ENCODE data around the gene SPATA2L.

The SPATA2L gene

DNA sequence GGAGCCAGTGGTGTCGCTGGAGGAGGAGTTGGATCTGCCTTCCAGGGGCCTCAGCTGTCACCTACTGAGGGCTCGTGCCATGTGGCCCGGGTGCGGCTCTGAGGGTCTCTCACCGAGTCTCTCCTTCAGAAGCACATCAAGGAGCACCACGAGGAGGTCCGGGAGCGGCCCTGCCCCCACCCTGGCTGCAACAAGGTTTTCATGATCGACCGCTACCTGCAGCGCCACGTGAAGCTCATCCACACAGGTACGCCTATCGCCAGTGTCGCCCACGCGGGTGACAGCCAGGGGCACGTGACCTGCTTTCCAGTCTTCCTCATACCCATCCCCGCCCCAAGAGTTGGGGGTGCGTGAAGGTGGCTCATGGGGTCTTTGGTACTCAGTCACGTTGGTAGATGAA lies 32.3 kb upstream of the SPATA2L start:
- H3K36me3 Mint-ChIP-seq: peaks cover 28% of the 10 kb centered on the region
- no peaks in the 10 kb centered on the region for H3K27me3 Mint-ChIP-seq
- no peak overlapping the region for H3K4me3 Mint-ChIP-seq
- peaks cover 14% of the 10 kb centered on the region for H3K4me1 Mint-ChIP-seq
- DNase-seq (ENCODE audit: low spot score in 2 of 2): no peak
- H3K27ac Mint-ChIP-seq: no peak overlapping the region
- ATAC-seq (ENCODE audit: low read depth): no peak
- H3K9me3 Mint-ChIP-seq: no peaks in the 10 kb centered on the region

DNA sequence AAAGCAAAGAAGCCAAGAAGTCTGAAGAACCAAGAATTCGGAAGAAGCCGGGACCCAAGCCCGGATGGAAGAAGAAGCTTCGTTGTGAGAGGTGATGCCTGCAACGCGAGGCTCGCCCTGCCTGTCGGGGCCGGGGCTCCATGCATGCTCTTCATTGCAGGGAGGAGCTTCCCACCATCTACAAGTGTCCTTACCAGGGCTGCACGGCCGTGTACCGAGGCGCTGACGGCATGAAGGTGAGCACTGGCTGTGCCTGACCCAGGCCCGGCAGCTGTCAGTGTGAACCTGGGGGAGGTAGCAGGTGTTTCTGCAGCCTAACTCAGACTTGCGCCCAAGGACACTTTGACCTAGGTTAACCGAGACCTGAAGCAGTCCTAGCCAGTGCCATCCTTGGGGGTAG lies 31.8 kb upstream of the SPATA2L start:
- Mint-ChIP-seq H3K36me3 (peaks cover 29% of the 10 kb centered on the region), H3K27me3 (no peaks in the 10 kb centered on the region), H3K4me3 (no peak overlapping the region)

DNA sequence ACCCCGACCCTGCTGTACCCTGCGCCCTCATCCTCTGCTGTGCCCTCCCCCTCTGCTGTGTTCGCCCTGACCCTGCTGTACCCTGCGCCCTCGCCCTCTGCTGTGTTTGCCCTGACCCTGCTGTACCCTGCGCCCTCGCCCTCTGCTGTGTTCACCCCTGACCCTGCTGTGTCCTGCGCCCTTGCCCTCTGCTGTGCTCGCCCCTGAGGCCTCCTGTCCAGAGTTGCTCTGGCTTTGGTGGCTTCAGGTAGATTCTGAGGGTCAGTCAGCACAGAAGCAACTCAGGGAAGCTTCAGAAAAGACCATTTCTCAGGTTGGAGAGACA lies 31.4 kb upstream of the SPATA2L start:
- Mint-ChIP-seq H3K4me1 (peaks cover 14% of the 10 kb centered on the region), H3K36me3 (peaks cover 28% of the 10 kb centered on the region), H3K9me3 (no peaks in the 10 kb centered on the region), H3K27ac (no peak overlapping the region), H3K4me3 (no peak overlapping the region), H3K27me3 (no peaks in the 10 kb centered on the region)
- ATAC-seq (ENCODE audit: low read depth) (no peak), DNase-seq (ENCODE audit: low spot score in 2 of 2) (no peak)

More for the DNA sequence above, 31.8 kb upstream of the SPATA2L start:
- DNase-seq (ENCODE audit: low spot score in 2 of 2): no peak
- no peak for ATAC-seq (ENCODE audit: low read depth)
- Mint-ChIP-seq H3K4me1 (peaks cover 14% of the 10 kb centered on the region), H3K27ac (no peak overlapping the region), H3K9me3 (no peaks in the 10 kb centered on the region)

DNA sequence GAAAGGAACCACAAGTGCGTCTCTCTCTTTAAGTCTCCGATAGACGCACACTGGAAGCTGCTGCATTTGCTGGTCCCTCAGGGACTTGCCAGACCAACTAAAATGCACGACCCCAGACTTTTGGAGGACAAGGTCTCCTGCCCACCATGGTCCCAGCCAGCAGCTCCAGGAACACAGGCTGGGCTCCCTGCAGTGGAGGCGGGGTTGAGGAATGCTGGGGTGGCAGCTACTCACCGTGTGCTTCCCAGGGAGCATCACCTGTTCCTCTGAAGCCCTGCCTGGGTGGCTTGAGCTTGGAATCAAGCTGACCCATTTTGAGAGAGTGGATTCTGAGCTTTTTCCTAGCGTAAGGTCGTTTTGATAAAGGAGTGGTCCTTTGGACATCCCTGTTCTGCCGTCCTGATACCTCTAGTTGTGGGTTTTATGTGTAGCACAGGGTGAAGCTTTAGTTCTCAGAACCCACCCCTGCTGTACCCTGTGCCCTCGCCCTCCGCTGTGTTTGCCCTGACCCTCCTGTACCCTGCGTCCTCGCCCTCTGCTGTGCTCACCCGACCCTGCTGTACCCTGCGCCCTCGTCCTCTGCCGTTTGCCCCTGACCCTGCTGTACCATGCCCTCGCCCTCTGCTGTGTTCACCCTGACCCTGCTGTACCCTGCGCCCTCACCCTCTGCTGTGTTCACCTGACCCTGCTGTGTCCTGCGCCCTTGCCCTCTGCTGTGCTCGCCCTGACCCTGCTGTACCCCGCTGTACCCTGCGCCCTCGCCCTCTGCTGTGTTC lies 30.8 kb upstream of the SPATA2L start:
- Mint-ChIP-seq H3K36me3 (peaks cover 25% of the 10 kb centered on the region), H3K9me3 (no peaks in the 10 kb centered on the region), H3K4me1 (peaks cover 12% of the 10 kb centered on the region), H3K4me3 (no peak overlapping the region), H3K27me3 (no peaks in the 10 kb centered on the region), H3K27ac (no peak overlapping the region)
- ATAC-seq (ENCODE audit: low read depth) (no peak), DNase-seq (ENCODE audit: low spot score in 2 of 2) (no peak)

DNA sequence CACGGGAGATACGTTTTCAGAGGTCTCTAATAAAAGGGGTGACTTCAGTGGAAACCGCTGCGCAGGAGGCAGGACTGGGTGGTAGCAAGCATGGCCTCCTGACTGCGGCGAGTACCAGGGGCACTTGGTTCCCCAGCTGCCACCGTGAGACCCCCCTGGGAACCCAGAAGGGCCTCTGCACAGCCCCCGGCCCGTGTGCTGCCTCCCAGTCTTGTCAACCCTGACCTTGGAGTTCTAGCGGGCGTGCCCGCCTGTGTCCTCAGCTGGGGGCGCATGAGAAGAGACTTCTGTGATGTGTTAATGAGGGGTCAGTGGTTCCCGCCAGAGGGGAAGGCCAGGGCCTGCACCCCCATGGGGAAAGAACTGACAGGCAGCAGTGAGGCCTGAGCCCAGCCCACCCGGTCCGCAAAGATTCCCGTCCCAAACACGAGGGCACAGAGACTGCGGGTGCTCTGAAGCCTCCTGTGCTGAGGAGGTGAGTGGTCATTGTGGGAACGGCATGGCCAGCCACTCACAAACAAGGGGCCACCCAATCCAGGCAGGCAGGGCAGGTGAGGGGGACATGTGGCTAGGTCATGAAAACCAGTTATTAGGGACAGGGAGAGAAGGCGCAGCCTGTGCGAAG lies 29.2 kb upstream of the SPATA2L start:
- H3K4me1 Mint-ChIP-seq: peaks cover 12% of the 10 kb centered on the region
- no peak overlapping the region for H3K4me3 Mint-ChIP-seq
- no peaks in the 10 kb centered on the region for H3K27me3 Mint-ChIP-seq
- ATAC-seq (ENCODE audit: low read depth) (no peak), DNase-seq (ENCODE audit: low spot score in 2 of 2) (no peak)
- H3K9me3 Mint-ChIP-seq: no peaks in the 10 kb centered on the region
- H3K36me3 Mint-ChIP-seq: peaks cover 22% of the 10 kb centered on the region
- H3K27ac Mint-ChIP-seq: no peak overlapping the region

DNA sequence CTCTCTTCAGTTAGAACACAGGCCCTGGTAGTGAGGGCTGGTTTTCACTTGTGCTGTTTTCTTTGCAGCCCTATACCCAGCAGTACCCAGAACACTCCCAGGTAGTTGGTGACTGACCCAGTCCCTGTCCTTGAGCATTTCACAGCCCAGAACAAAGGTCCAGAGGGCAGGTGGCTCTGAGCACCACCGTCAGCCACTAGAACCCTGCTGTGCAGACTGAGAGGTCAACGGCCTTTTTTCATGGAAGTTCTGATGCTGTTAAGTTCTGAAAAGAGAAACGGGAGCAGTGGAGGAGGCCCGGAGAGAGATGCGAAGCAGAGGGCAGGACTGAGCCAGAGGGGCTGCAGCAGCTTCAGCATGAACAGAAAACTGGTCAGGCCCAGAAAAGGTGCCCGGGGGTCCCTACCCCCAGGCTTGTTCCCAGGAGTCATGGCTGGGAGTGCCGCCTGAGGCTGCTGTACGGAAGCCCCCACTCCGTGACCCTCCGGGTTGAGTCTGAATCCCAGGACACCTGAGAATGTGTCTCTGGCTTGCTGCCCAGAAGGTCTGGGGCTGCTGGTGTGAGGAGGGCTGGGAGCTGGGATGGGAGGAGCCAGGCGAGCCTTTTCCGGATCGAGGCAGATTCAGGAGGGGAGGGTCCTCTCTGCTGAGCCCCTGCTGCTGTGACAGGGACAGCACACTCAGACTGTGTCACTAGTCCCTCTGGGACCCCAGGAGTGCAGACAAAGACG lies 28.5 kb upstream of the SPATA2L start:
- Mint-ChIP-seq H3K4me3 (no peak overlapping the region), H3K9me3 (no peaks in the 10 kb centered on the region), H3K27me3 (no peaks in the 10 kb centered on the region), H3K27ac (no peak overlapping the region), H3K4me1 (peaks cover 12% of the 10 kb centered on the region), H3K36me3 (peaks cover 20% of the 10 kb centered on the region)
- ATAC-seq (ENCODE audit: low read depth) (no peak), DNase-seq (ENCODE audit: low spot score in 2 of 2) (no peak)

DNA sequence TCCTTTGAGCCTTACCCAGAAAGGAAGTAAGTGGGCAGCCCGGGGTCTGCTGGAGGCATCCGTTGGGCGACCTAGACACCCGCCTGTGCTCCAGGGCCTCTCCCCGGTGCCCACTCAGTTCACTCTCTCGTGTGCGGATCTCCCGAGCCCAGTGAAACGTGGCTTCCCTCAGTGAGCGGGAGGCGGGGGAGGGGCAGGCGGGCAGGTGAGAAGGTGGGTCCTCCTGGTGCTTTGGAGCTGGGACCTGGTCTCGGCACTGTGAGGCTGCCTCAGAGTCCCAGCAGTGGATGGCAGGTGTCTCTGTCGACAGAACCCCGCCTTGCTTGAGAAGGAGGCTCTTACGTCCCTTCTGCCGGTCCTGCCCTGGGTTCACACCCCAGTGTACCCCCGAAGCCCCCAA lies 27.8 kb upstream of the SPATA2L start:
- no peaks in the 10 kb centered on the region for H3K27me3 Mint-ChIP-seq
- H3K36me3 Mint-ChIP-seq: peaks cover 18% of the 10 kb centered on the region
- no peaks in the 10 kb centered on the region for H3K9me3 Mint-ChIP-seq
- peaks cover 14% of the 10 kb centered on the region for H3K4me1 Mint-ChIP-seq
- DNase-seq (ENCODE audit: low spot score in 2 of 2): no peak
- no peak for ATAC-seq (ENCODE audit: low read depth)
- H3K27ac Mint-ChIP-seq: no peak overlapping the region
- H3K4me3 Mint-ChIP-seq: no peak overlapping the region

DNA sequence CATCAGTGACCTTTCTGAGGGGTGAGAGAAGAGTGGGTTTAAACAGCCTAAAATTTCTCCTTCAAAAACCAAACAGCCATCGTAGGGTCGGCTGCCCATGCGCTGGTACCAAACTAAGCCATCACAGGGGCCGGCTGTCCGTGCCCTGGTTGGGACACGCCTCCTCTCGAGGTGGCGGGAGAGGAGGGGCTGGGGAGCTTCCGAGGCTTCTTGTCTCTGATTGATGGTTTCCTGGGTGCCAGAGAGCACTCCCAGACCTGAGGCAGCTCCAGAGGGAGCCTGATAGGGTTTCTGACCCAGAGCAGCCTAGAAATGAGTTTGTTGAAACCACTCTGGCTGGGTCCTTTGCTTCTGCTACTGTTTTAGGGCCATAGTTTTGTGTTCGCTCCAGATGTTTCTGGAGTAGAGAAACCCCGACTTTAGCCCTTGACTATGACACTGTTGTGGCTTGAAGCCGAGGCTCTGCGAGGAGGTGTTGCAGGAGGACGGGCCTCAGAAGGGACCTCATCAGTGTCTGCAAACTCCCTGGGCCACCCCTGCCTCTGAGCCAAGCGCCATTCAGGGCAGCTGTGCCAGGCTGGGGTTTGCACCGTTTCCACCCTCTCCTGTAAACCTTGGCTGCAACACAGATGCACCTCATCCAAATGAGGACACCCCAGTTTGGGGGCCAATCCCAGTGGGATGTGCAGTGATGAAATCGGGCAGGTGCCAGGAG lies 26.1 kb upstream of the SPATA2L start:
- no peak overlapping the region for H3K4me3 Mint-ChIP-seq
- no peak for DNase-seq (ENCODE audit: low spot score in 2 of 2)
- H3K27me3 Mint-ChIP-seq: no peaks in the 10 kb centered on the region
- no peaks in the 10 kb centered on the region for H3K9me3 Mint-ChIP-seq
- H3K36me3 Mint-ChIP-seq: peaks cover 15% of the 10 kb centered on the region
- ATAC-seq (ENCODE audit: low read depth): no peak
- peaks cover 16% of the 10 kb centered on the region for H3K4me1 Mint-ChIP-seq
- no peak overlapping the region for H3K27ac Mint-ChIP-seq

DNA sequence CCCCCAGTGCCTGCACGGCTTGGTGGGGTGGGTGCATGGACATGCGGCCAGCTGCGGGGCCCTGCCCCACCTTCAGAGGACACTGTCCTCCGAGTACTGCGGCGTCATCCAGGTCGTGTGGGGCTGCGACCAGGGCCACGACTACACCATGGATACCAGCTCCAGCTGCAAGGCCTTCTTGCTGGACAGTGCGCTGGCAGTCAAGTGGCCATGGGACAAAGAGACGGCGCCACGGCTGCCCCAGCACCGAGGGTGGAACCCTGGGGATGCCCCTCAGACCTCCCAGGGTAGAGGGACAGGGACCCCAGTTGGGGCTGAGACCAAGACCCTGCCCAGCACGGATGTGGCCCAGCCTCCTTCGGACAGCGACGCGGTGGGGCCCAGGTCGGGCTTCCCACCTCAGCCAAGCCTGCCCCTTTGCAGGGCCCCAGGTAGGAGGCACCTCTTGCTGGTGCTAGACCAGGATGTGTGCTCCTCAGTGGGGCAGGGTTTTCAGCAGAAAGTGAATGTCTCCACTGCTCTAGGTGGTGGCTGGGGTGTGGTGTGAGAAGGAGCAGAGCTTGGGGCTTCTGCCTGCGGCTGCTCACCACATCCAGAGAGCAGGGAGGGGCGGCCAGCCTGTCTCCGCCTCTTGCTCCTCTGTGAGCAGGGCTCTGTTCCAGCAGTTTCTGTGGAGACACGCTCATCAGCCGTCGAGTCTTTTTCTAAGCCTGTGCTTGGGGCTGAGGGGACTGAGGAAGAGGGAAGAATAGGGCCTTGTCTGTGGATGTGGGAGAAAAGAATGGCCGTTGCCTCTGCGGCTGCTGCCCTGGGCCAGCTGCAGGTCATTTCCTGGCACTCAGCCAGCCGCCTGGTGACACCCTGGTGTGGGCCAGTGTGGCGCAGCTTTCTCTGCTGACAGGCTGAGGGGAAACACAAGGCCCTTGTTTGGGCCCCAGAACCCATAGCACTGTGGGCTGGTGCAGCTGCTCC lies 22.1 kb upstream of the SPATA2L start:
- DNase-seq (ENCODE audit: low spot score in 2 of 2) (no peak), ATAC-seq (ENCODE audit: low read depth) (no peak)
- no peaks in the 10 kb centered on the region for H3K9me3 Mint-ChIP-seq
- H3K27ac Mint-ChIP-seq: peak overlapping the region; percentile 66
- peaks cover 12% of the 10 kb centered on the region for H3K4me1 Mint-ChIP-seq
- H3K4me3 Mint-ChIP-seq: peak overlapping the region; percentile 95
- no peaks in the 10 kb centered on the region for H3K27me3 Mint-ChIP-seq
- peaks cover 5% of the 10 kb centered on the region for H3K36me3 Mint-ChIP-seq

DNA sequence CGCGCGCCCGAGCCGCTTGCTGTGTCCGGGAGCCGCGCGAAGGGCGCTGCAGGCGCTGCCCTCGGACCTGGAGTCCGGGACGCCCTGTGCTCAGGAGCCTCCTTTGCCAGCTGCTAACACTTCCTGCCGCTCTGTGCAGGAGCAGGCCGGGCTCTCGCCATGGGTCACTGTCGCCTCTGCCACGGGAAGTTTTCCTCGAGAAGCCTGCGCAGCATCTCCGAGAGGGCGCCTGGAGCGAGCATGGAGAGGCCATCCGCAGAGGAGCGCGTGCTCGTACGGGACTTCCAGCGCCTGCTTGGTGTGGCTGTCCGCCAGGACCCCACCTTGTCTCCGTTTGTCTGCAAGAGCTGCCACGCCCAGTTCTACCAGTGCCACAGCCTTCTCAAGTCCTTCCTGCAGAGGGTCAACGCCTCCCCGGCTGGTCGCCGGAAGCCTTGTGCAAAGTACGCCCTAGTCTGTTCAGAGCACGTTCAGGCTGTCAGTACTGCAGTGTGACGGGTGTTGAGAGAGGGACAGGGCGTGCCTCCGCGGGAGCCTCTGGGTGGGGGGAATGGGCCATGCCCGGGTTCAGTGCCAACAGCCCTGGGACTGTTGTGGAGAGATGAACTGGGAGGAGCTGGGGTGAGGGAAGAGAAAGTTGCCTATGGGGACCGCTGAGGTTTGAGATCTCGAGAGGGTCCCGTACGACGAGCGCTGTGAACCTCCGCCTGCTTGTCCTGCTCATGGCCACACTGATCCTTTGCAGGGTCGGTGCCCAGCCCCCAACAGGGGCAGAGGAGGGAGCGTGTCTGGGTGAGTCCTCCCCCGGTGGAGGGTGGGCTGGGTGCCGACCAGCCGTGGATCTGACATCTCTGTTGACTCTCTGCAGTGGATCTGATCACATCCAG lies 21.1 kb upstream of the SPATA2L start:
- Mint-ChIP-seq H3K4me1 (peaks cover 19% of the 10 kb centered on the region), H3K27me3 (no peaks in the 10 kb centered on the region), H3K4me3 (peak overlapping the region; percentile 95), H3K9me3 (no peaks in the 10 kb centered on the region), H3K27ac (peak overlapping the region; percentile 66), H3K36me3 (peaks cover 5% of the 10 kb centered on the region)
- ATAC-seq (ENCODE audit: low read depth) (peak; percentile 8), DNase-seq (ENCODE audit: low spot score in 2 of 2) (peak; percentile 33 to 48)

DNA sequence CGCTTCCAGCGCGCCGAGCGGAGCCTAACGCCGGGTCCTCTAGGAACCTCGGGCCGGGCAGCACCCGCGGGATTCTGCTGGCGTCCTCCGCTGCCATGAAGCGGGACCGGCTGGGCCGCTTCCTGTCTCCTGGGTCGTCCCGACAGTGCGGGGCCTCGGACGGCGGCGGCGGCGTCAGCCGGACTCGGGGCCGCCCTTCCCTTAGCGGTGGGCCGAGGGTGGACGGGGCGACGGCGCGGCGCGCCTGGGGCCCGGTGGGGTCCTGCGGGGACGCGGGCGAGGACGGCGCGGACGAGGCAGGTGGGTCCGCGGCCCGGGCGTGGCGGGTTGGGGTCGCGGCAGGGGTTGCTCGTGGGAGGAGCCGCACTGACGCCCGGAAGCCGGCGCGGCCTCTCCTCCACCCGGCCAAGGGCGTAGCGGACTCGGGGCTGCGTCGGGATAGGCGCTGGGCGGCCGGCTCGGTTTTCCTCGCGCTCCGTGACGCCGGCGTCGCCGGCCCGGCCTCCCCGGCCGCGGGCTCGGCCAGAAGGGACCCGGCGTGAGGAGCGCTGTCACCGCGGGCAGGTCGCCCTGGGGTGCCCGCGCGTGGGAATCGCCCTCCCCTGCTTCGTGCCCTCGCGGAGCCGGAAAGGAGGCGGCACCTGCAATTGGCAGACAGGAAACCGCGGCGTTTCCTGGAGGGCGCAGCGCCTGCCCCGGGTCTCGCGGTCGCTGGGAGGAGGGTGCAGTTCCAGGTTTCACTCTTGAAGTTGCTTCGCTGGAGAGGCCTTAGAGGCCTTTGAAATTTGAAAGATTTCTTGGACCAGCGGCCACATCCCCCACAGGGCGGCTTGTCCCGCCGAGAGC lies 20.3 kb upstream of the SPATA2L start:
- Mint-ChIP-seq H3K9me3 (no peaks in the 10 kb centered on the region), H3K36me3 (peaks cover 5% of the 10 kb centered on the region), H3K27me3 (no peaks in the 10 kb centered on the region), H3K4me3 (peak overlapping the region; percentile 95), H3K4me1 (peaks cover 19% of the 10 kb centered on the region), H3K27ac (peak overlapping the region; percentile 66)
- DNase-seq (ENCODE audit: low spot score in 2 of 2) (peak; percentile 75 to 77), ATAC-seq (ENCODE audit: low read depth) (peak; percentile 67)

Data from memory B cell (primary cell).